Psoas muscle (tissue), 8 donors: ENCODE results near the gene TMEM132C. TPM values are rescaled to one million over a fixed set of nuclear protein-coding genes. Genes with fewer than 3 reads are reported as not detected.

ENCODE experiments used
- ATAC-seq, 4 donors: fragments of 200-7000 bp; cut with Tn5 transposase; one replicate each; pipeline ENCODE4 v1.9.1; 2020; ENCODE audit warnings: moderate library complexity in 3 of 4, mild to moderate bottlenecking in 2 of 4
- DNase-seq, 2 donors: peaks; one replicate each; pipeline ENCODE4 v3.0.0-alpha.2; 2020
- H3K27ac ChIP-seq: fragments of 200-600 bp; one replicate; pipeline ENCODE4 v1.8.0; 2022
- H3K27me3 ChIP-seq, 3 donors: fragments of 200-600 bp in 1 of 3; one replicate each; pipeline versions ENCODE4 v1.6.1 to v1.8.0; 2013 to 2022; ENCODE audit warnings: low read length in 2 of 3, mild to moderate bottlenecking in 2 of 3, moderate library complexity in 1 of 3; ENCODE audit not compliant: insufficient read depth in 3 of 3
- H3K36me3 ChIP-seq, 2 donors: fragments of 200-600 bp in 1 of 2; one replicate each; pipeline versions ENCODE4 v1.6.1 to v1.8.0; 2013 to 2022; ENCODE audit warnings: low read depth in 1 of 2, mild to moderate bottlenecking in 1 of 2, moderate library complexity in 1 of 2; ENCODE audit not compliant: insufficient read depth in 1 of 2
- H3K4me1 ChIP-seq: fragments of 200-600 bp; one replicate; pipeline ENCODE4 v1.8.0; 2022
- H3K4me3 ChIP-seq: fragments of 200-600 bp; one replicate; pipeline ENCODE4 v1.8.0; 2022; ENCODE audit warnings: mild to moderate bottlenecking
- H3K9me3 ChIP-seq: fragments of 200-600 bp; one replicate; pipeline ENCODE4 v1.8.0; 2022
- WGBS, 3 donors: extraction: QIAGEN DNeasy Blood & Tissue Kit; methylation state at CpG; one replicate each; pipeline versions ENCODE4 v1.1.6 to v1.1.7; 2013; 5-methylcytosine and 5-hydroxymethylcytosine counted together
- intact Hi-C, 2 donors: fragments of 100-400 bp; cut with DNase I; formaldehyde crosslinking; loops; one replicate each; pipeline versions ENCODE4 v1.11.0 to v1.14.2; 2022
- polyA plus RNA-seq, 3 donors: library from polyadenylated mRNA; stranded (reverse); fragments of 200-250 nt; gene quantifications; one replicate each; pipeline ENCODE4 v1.2.3, GENCODE V29; 2013
- total RNA-seq, 4 donors: library from RNA; stranded (reverse); fragmentation: NEBNext Ultra II Directional in 2 of 4; extraction: Animal tissue kit (Norgen Biotek cat#: 25700) in 2 of 4; gene quantifications; one replicate each; pipeline versions ENCODE4 v1.2.1 to v1.2.4, GENCODE V29; 2021 to 2023
- TF ChIP-seq, protein P1 (sequence below): fragments of 200-600 bp; IDR thresholded peaks from one replicate; pipeline ENCODE4 v1.8.0; 2022; ENCODE audit warnings: antibody characterized with exemption
- donor health status: healthy with polysubstance abuse.
- donor health status: DM: no; HTN: no; CAD: no; lungs with moderate emphysema.
- donor health status: Bipolar disorder and iron deficiency.
- donor health status: healthy.
- donor health status: DM: yes; HTN: yes; CAD: no.
- donor health status: DM: no; HTN: no; CAD: no.
- donor health status: DM: no; HTN: no; CAD: no.
- donor health status: DM: yes; HTN: yes; CAD: no.

Gene TMEM132C
- total and polyA plus RNA-seq, 7 donors: 0.16 to 0.77 (median 0.47) TPM

DNA sequence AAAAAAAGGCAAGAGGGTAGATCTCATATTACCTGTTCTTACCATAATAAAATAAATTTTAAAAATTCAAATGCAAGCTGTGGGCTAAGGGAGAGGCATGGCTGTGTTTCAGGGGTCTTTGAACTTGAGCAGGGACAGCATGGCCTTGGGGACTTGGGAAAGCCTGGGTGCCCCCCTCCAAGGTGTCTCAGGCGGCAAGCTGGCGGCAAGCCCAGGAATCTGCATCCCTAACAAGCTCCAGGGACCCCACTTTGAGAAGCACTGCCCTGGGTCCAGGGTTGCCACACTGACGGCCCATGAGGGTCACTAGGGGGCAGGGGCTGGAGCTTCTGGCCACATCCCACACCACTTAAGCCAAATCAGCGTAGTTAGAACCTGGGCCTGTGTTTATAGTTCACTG lies 363.0 kb downstream of the TMEM132C start:
- no peaks in the 10 kb centered on the region for H3K27me3 ChIP-seq
- WGBS, 3 donors: 71 to 79% (median 73%) methylated on average over 4 of the region's 4 CpGs
- no peak overlapping the region for H3K4me3 ChIP-seq

DNA sequence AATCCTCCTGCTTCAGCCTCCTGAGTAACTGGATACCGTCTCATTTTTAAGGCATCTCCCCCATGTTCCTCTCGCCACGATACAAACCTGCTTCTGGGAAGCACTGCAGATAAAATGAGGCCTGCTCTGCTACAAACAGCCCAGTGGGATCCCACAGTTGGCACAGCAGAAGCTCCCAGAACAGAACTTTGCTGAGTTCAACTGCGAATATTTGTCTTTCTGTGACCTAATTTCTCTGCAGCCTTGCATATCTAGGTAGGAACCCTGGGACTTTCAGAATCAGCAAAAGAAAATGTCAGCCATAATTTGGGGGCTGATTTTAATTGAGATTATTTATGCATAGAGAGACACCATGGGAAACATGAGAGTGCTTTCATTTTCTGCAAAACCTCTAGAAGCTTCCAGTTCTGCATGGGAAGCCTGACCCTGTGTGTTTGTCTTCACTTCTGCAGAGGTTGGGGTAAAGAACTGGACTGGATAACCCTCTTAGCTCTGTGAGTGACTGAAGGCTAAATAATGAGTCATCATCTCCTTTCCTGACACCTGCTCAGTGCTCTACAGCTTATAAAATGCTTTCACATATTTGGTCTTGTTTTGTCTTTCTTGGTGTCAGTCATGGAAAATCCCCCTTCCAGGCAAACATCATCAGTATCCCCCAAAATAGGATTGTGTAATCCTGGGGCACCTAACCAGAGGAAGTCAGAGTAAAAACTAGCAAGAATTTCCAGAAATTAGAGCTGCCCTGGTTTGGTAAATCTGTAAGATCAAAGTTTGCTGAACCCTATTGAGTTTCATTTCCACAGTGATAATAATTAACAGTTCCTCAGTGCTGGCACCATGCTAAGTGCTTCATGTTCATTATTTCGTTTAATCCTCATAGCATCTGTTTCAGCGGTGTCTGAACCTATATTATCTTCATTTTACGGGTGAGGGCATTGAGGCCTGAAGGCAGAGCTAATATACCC lies 371.0 kb downstream of the TMEM132C start:
- no peaks in the 10 kb centered on the region for H3K4me1 ChIP-seq
- H3K4me3 ChIP-seq: no peak overlapping the region
- no peaks in the 10 kb centered on the region for H3K27me3 ChIP-seq
- peaks cover 4% of the 10 kb centered on the region for H3K9me3 ChIP-seq
- intact Hi-C loops: no loop called here
- no peak overlapping the region for H3K27ac ChIP-seq
- ATAC-seq: no peak
- 67 to 75% (median 70%) methylated on average over 7 of the region's 7 CpGs for WGBS, 3 donors
- H3K36me3 ChIP-seq: no peaks in the 10 kb centered on the region
- TF ChIP-seq, protein P1, sequence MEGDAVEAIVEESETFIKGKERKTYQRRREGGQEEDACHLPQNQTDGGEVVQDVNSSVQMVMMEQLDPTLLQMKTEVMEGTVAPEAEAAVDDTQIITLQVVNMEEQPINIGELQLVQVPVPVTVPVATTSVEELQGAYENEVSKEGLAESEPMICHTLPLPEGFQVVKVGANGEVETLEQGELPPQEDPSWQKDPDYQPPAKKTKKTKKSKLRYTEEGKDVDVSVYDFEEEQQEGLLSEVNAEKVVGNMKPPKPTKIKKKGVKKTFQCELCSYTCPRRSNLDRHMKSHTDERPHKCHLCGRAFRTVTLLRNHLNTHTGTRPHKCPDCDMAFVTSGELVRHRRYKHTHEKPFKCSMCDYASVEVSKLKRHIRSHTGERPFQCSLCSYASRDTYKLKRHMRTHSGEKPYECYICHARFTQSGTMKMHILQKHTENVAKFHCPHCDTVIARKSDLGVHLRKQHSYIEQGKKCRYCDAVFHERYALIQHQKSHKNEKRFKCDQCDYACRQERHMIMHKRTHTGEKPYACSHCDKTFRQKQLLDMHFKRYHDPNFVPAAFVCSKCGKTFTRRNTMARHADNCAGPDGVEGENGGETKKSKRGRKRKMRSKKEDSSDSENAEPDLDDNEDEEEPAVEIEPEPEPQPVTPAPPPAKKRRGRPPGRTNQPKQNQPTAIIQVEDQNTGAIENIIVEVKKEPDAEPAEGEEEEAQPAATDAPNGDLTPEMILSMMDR: no peak
- DNase-seq: no peak

More for the DNA sequence above, 363.0 kb downstream of the TMEM132C start:
- no peak overlapping the region for H3K27ac ChIP-seq
- DNase-seq: no peak
- TF ChIP-seq, protein P1: no peak
- no peaks in the 10 kb centered on the region for H3K4me1 ChIP-seq
- intact Hi-C loops: no loop called here
- peaks cover 8% of the 10 kb centered on the region for H3K9me3 ChIP-seq
- no peak for ATAC-seq
- no peaks in the 10 kb centered on the region for H3K36me3 ChIP-seq

DNA sequence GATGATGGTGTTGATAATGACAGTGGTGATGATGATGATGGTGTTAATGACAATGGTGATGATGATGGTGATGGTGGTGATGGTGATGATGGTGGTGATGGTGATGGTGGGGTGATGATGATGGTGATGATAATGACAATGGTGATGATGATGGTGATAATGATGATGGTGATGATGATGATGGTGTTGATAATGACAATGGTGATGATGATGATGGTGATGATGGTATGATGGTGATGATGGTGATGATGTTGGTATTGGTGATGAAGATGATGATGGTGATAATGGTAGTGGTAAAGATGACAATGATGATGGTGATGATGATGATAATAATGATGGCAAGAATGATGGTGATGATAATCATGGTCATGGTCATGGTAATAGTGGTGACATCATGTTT lies 372.1 kb downstream of the TMEM132C start:
- Histone ChIP-seq H3K4me1 (no peaks in the 10 kb centered on the region), H3K4me3 (no peak overlapping the region), H3K27me3 (no peaks in the 10 kb centered on the region), H3K9me3 (no peaks in the 10 kb centered on the region), H3K36me3 (no peaks in the 10 kb centered on the region), H3K27ac (no peak overlapping the region)
- TF ChIP-seq, protein P1: no peak
- ATAC-seq: no peak
- intact Hi-C loops: no loop called here
- DNase-seq: no peak

DNA sequence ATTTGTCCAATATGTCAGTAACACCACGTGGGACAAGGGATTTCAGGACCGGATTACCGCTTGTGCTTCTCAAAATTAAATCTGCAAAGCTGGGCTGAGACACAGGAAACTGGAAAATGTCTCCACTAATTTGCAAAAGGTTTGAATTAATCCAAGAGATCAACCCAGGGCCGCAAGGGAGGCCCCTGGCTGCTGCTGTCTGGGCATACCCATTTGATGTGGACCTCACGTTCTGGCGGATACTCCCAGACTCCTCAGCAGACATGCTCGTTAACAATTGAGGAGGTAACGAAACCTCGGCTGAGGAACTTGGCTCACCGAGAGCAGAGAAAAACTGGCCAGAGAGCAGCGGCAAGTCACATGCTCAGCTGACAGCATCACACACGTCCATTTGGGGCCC lies 376.2 kb downstream of the TMEM132C start:
- Histone ChIP-seq H3K4me3 (no peak overlapping the region), H3K4me1 (no peaks in the 10 kb centered on the region), H3K36me3 (no peaks in the 10 kb centered on the region), H3K27ac (no peak overlapping the region), H3K27me3 (no peaks in the 10 kb centered on the region), H3K9me3 (no peaks in the 10 kb centered on the region)
- intact Hi-C loops: no loop called here
- 42 to 51% (median 46%) methylated on average over 12 of the region's 12 CpGs for WGBS, 3 donors
- DNase-seq (no peak), ATAC-seq (no peak)
- TF ChIP-seq, protein P1: no peak
